Peyer's patch (tissue), 4 donors: ENCODE data around the gene PPP1R9B.

Experiments used
- CTCF ChIP-seq, 6 experiments: fragments of 450-650 bp in 4 of 6; fragments of 200-600 bp in 2 of 6; sonication (generic) in 1 of 6; IDR thresholded peaks; one replicate each; pipeline ENCODE4 v1.5.1; 2017 to 2019; ENCODE audit warnings: antibody characterized with exemption in 6 of 6, mild to moderate bottlenecking in 3 of 6, moderate library complexity in 1 of 6
- POLR2A ChIP-seq, 2 donors: fragments of 450-650 bp; IDR thresholded peaks; one replicate each; pipeline ENCODE4 v1.5.1; 2017; ENCODE audit warnings: antibody characterized with exemption in 2 of 2, mild to moderate bottlenecking in 2 of 2, moderate library complexity in 2 of 2

- TF ChIP-seq POLR2A (IDR thresholded peaks at IDR 0.05) (no peak), CTCF (IDR thresholded peaks at IDR 0.05) (no peak)
These were observed 58.6 kb downstream of the PPP1R9B start for GRCh38 chr17:50091918-50092285.
